Measurements from ENCODE around the gene ANAPC10.

ANAPC10 gene

DNA sequence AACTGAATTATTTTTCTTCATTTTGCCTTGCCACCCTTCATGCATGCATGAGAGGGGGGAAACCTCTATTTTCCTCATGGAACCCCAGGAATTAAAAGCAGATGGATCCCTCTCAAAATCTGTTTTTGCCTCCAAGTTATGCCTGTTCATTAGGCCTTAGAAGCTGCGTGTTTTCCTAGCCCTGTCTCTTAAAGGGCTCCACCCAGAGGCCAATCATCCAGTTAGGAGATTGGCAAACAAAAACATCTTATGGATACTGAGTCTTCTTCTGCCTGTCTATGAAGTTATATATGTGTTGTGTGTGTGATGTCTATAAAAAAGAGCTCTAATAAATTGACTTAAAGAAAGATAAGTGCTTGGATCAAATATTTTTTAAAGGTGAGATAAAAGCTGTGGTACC, 142.9 kb downstream of the ANAPC10 start:
- Histone ChIP-seq H3K4me1 (ENCODE audit: insufficient read depth, low read length) (peaks cover 11% of the 10 kb centered on the region; the same call in 1 of the 2 replicates), H3K4me3 (ENCODE audit: low read length) (no peak overlapping the region), H3K9ac (ENCODE audit: low read depth, low read length) (no peak overlapping the region), H3K9me3 (ENCODE audit: insufficient read depth, low read depth, low read length) (peaks cover 25% of the 10 kb centered on the region), H3K27ac (ENCODE audit: low read depth, low read length) (peak overlapping the region; percentile 43), H3K27me3 (ENCODE audit: insufficient read depth, low read length) (no peaks in the 10 kb centered on the region), H3K36me3 (ENCODE audit: insufficient read depth, low read length) (no peaks in the 10 kb centered on the region)
- 84% methylated on average over 1 of the region's 1 CpG for WGBS

DNA sequence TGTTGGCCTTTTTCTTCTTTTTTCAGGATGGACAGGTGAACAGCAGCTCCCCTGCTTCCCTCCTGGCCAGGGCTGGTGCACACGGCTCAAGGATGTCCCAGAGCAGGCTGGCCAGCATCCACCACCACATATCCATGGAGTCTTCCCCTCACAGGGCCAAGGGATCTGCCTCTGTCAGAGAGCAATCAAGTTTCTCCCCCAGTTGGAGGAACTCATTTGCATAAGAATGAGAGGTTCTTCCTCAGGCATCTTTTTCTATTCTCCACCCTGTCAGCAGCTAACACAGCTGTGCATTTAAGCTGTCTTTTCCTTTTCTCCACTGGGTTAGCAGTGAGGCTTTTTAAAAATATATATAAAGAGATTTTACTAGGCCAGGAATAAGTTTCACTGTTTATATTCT, 143.8 kb downstream of the ANAPC10 start:
- Histone ChIP-seq H3K27me3 (ENCODE audit: insufficient read depth, low read length) (no peaks in the 10 kb centered on the region), H3K4me1 (ENCODE audit: insufficient read depth, low read length) (peaks cover 11% of the 10 kb centered on the region; the same call in 1 of the 2 replicates), H3K36me3 (ENCODE audit: insufficient read depth, low read length) (no peaks in the 10 kb centered on the region), H3K9ac (ENCODE audit: low read depth, low read length) (no peak overlapping the region), H3K4me3 (ENCODE audit: low read length) (no peak overlapping the region), H3K27ac (ENCODE audit: low read depth, low read length) (peak overlapping the region; percentile 43; the same call in 1 of the 2 replicates), H3K9me3 (ENCODE audit: insufficient read depth, low read depth, low read length) (peaks cover 25% of the 10 kb centered on the region)
- 71% methylated on average over 1 of the region's 1 CpG for WGBS

DNA sequence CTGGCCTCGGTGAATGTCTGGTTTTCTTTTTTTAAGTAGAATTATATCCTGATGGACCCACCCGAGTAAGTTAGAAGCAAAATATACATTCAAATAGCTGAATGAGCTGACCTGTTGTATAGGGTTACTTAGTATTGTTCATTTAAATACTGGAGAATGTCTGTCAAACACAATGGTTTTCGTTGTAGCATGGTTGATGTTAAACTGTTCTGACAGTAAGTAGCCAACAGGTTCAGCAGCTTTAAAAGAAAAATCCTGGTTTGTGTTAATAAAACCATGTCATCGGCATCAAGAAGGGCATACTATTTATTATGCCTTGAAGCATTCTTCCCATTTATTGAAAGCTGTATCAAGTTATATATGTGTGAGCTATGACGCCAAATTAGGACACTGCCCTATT, 149.6 kb downstream of the ANAPC10 start:
- 96% methylated on average over 4 of the region's 5 CpGs for WGBS
- peaks cover 15% of the 10 kb centered on the region for H3K9me3 ChIP-seq (ENCODE audit: insufficient read depth, low read depth, low read length)
- H3K27ac ChIP-seq (ENCODE audit: low read depth, low read length) = no peak overlapping the region
- no peak overlapping the region for H3K4me3 ChIP-seq (ENCODE audit: low read length)
- no peak overlapping the region for H3K9ac ChIP-seq (ENCODE audit: low read depth, low read length)
- H3K36me3 ChIP-seq (ENCODE audit: insufficient read depth, low read length) = no peaks in the 10 kb centered on the region
- H3K27me3 ChIP-seq (ENCODE audit: insufficient read depth, low read length) = no peaks in the 10 kb centered on the region
- H3K4me1 ChIP-seq (ENCODE audit: insufficient read depth, low read length) = peaks cover 9% of the 10 kb centered on the region; the same call in 1 of the 2 replicates

DNA sequence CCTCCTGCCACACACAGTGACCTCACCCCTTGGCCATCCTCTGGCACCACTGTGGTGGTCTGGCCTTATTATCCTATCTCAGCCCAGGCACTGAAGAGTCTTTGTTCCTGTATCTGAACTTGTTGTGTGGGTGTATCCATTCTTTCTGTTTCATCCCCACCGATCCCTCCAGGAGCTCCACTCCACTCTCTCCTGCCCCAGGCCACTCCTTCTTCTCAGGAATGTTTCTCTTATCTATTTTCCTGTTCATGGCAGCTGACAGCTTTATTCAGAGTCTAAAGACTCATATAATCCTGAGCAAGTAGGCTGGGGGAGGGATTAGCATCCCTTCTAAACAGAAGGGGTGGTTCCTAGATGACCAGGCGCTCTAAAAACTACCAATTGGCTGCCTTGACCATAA, 150.0 kb downstream of the ANAPC10 start:
- Histone ChIP-seq H3K9ac (ENCODE audit: low read depth, low read length) (no peak overlapping the region), H3K27ac (ENCODE audit: low read depth, low read length) (no peak overlapping the region), H3K27me3 (ENCODE audit: insufficient read depth, low read length) (no peaks in the 10 kb centered on the region), H3K36me3 (ENCODE audit: insufficient read depth, low read length) (no peaks in the 10 kb centered on the region), H3K4me1 (ENCODE audit: insufficient read depth, low read length) (peaks cover 9% of the 10 kb centered on the region; the same call in 1 of the 2 replicates), H3K9me3 (ENCODE audit: insufficient read depth, low read depth, low read length) (peaks cover 11% of the 10 kb centered on the region), H3K4me3 (ENCODE audit: low read length) (no peak overlapping the region)
- 83% methylated on average over 2 of the region's 2 CpGs for WGBS
